Tibial artery (tissue), 4 donors: ENCODE results near the gene ST8SIA6.

Experiments
- DNase-seq, 2 donors: peaks; one replicate each; pipeline ENCODE4 v3.0.0-alpha.2; 2019
- H3K27ac ChIP-seq, 2 donors: fragments of 200-600 bp; sonication (generic) in 1 of 2; 1 replicate in 1 of 2; 2 replicates in 1 of 2; pipeline ENCODE4 v1.5.1; 2018 to 2019; ENCODE audit warnings: mild to moderate bottlenecking in 1 of 2
- H3K27me3 ChIP-seq, 2 donors: fragments of 200-600 bp; sonication (generic) in 1 of 2; one replicate each; pipeline versions ENCODE4 v1.5.1 to v1.6.0; 2016 to 2019
- H3K36me3 ChIP-seq, 3 donors: fragments of 200-600 bp; sonication (generic) in 2 of 3; one replicate each; pipeline ENCODE4 v1.5.1; 2016 to 2019; ENCODE audit warnings: mild to moderate bottlenecking in 2 of 3
- H3K4me1 ChIP-seq, 4 donors: fragments of 200-600 bp; sonication (generic) in 2 of 4; 1 replicate in 3 of 4; 2 replicates in 1 of 4; pipeline ENCODE4 v1.5.1; 2016 to 2019
- H3K4me3 ChIP-seq, 2 donors: fragments of 200-600 bp; sonication (generic) in 1 of 2; 1 replicate in 1 of 2; 2 replicates in 1 of 2; pipeline ENCODE4 v1.5.1; 2018 to 2019; ENCODE audit warnings: mild to moderate bottlenecking in 2 of 2
- H3K9me3 ChIP-seq, 3 donors: fragments of 200-600 bp; sonication (generic) in 1 of 3; one replicate each; pipeline ENCODE4 v1.5.1; 2016 to 2019
- intact Hi-C: fragments of 100-400 bp; cut with DNase I; formaldehyde crosslinking; loops from one replicate; pipeline ENCODE4 v1.15.0; 2023; ENCODE audit warnings: low total_unique reads
- TF ChIP-seq, protein P1 (sequence below), 2 experiments: fragments of 200-600 bp in 1 of 2; fragments of 450-650 bp in 1 of 2; IDR thresholded peaks; one replicate each; pipeline ENCODE4 v1.5.1; 2017 to 2019; ENCODE audit warnings: antibody characterized with exemption in 2 of 2, mild to moderate bottlenecking in 1 of 2, moderate library complexity in 1 of 2

ST8SIA6 gene

DNA sequence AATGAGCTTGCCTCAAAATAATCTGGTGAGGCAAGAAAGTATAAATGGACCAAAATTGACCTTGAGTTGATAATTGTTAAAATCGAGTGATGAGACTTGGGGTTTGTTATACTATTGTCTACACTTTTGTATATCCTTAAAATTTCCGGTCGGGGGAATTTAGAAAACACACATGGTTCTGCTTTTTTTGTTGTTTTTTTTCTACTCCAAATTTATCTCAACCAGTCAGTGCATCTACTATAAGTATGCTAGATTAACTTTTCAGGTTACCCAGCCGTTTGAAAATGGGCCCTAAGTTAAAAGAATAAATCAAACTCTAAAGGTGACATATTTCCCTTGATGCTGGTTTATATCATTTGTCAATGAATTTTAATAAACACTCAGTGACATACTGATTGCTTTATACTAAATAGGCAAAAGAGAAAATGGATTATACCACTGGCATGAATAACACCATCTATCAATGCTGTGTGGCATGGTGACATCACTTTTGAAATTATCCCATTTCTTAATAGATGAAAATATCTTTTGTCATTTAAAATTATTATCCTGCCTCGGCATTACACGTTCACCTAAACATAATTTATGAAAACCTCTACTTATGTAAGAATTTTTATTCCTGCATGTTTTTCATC lies 40.3 kb upstream of the ST8SIA6 start:
- Histone ChIP-seq H3K4me1 (no peaks in the 10 kb centered on the region), H3K36me3 (no peaks in the 10 kb centered on the region), H3K27me3 (no peaks in the 10 kb centered on the region), H3K27ac (no peak overlapping the region), H3K9me3 (no peaks in the 10 kb centered on the region), H3K4me3 (no peak overlapping the region)
- no peak for DNase-seq
- intact Hi-C loops, result no loop called here
- TF ChIP-seq, protein P1, sequence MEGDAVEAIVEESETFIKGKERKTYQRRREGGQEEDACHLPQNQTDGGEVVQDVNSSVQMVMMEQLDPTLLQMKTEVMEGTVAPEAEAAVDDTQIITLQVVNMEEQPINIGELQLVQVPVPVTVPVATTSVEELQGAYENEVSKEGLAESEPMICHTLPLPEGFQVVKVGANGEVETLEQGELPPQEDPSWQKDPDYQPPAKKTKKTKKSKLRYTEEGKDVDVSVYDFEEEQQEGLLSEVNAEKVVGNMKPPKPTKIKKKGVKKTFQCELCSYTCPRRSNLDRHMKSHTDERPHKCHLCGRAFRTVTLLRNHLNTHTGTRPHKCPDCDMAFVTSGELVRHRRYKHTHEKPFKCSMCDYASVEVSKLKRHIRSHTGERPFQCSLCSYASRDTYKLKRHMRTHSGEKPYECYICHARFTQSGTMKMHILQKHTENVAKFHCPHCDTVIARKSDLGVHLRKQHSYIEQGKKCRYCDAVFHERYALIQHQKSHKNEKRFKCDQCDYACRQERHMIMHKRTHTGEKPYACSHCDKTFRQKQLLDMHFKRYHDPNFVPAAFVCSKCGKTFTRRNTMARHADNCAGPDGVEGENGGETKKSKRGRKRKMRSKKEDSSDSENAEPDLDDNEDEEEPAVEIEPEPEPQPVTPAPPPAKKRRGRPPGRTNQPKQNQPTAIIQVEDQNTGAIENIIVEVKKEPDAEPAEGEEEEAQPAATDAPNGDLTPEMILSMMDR (IDR thresholded peaks at IDR 0.05), result no peak

DNA sequence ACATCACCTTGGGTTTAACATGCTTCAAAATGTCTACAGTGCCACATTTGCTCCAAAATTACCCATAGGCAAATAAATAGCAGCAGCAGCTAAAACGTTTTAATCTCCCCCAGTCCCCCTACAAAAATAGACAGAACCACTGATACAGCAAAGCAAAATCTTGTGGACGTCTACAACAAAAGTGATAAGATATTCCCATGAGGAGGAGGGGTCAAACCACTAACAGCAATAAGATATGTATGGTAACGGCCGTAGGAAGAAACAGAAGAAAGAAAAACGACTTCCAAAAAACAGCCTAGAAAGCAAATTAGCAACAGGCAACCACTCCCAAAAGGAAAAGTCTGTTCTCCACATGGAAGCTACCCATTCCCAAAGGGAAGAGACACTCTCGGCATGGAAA lies 34.5 kb upstream of the ST8SIA6 start:
- intact Hi-C loops, result no loop called here
- no peak overlapping the region for H3K27ac ChIP-seq

GRCh38 chr10:17483079-17483478 lies 28.7 kb upstream of the ST8SIA6 start:
- TF ChIP-seq, protein P1 (IDR thresholded peaks at IDR 0.05), result no peak
- peaks cover 0 to 4% of the 10 kb centered on the region in 2 donors for H3K27me3 ChIP-seq
- intact Hi-C loops, result no loop called here
- no peak overlapping the region for H3K4me3 ChIP-seq
- no peak overlapping the region for H3K27ac ChIP-seq
- no peaks in the 10 kb centered on the region for H3K36me3 ChIP-seq
- no peaks in the 10 kb centered on the region for H3K4me1 ChIP-seq
- H3K9me3 ChIP-seq, result no peaks in the 10 kb centered on the region
- DNase-seq, result no peak

More for the DNA sequence above, 34.5 kb upstream of the ST8SIA6 start:
- no peaks in the 10 kb centered on the region for H3K27me3 ChIP-seq
- TF ChIP-seq, protein P1 (IDR thresholded peaks at IDR 0.05), result no peak
- no peak overlapping the region for H3K4me3 ChIP-seq
- no peaks in the 10 kb centered on the region for H3K9me3 ChIP-seq
- no peaks in the 10 kb centered on the region for H3K36me3 ChIP-seq
- H3K4me1 ChIP-seq, result no peaks in the 10 kb centered on the region
- DNase-seq, result no peak

- no peak for DNase-seq
- Histone ChIP-seq H3K27me3 (peaks cover 0 to 10% of the 10 kb centered on the region in 2 donors), H3K36me3 (no peaks in the 10 kb centered on the region), H3K4me3 (no peak overlapping the region), H3K4me1 (no peaks in the 10 kb centered on the region), H3K27ac (no peak overlapping the region), H3K9me3 (no peaks in the 10 kb centered on the region)
- intact Hi-C loops, result no loop called here
- TF ChIP-seq, protein P1 (IDR thresholded peaks at IDR 0.05), result no peak
Observed at GRCh38 chr10:17479822-17480221, 25.4 kb upstream of the ST8SIA6 start.

GRCh38 chr10:17479015-17479615 lies 24.7 kb upstream of the ST8SIA6 start:
- H3K27ac ChIP-seq, result no peak overlapping the region
- no peaks in the 10 kb centered on the region for H3K4me1 ChIP-seq
- no peaks in the 10 kb centered on the region for H3K9me3 ChIP-seq
- peaks cover 0 to 10% of the 10 kb centered on the region in 2 donors for H3K27me3 ChIP-seq
- no peak overlapping the region for H3K4me3 ChIP-seq
- TF ChIP-seq, protein P1 (IDR thresholded peaks at IDR 0.05), result no peak
- intact Hi-C loops, result no loop called here
- no peak for DNase-seq
- no peaks in the 10 kb centered on the region for H3K36me3 ChIP-seq
